ENCODE data around the gene WDR27. TPM values are rescaled to one million over a fixed set of nuclear protein-coding genes. Genes with fewer than 3 reads are reported as not detected.

Gene WDR27
- total RNA-seq, 3 donors from 2014 or later, result 21.3 to 68.6 (median 56.4) TPM

DNA sequence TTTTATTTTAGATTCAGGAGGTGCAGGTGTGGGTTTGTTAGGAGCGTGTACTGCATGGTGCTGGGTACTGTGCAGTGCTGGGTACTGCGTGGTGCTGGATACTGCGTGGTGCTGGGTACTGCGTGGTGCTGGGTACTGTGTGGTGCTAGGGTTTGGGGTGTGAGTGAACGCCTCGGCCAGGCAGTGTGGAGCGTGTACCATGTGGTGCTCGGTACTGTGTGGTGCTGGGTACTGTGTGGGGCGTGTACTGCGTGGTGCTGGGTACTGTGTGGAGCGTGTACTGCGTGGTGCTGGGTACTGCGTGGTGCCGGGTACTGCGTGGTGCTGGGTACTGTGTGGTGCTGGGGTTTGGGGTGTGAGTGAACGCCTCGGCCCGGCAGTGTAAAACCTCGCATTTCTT is 62.9 kb downstream of the WDR27 start:
- H3K4me3 ChIP-seq, result no peak overlapping the region
- H3K9me3 ChIP-seq, result no peaks in the 10 kb centered on the region
- no peaks in the 10 kb centered on the region for H3K4me1 ChIP-seq
- no peaks in the 10 kb centered on the region for H3K27me3 ChIP-seq
- TF ChIP-seq POLR2A (IDR thresholded peaks at IDR 0.05) (no peak), POLR2AphosphoS5 (IDR thresholded peaks at IDR 0.05) (no peak)
- TF ChIP-seq, protein P1, sequence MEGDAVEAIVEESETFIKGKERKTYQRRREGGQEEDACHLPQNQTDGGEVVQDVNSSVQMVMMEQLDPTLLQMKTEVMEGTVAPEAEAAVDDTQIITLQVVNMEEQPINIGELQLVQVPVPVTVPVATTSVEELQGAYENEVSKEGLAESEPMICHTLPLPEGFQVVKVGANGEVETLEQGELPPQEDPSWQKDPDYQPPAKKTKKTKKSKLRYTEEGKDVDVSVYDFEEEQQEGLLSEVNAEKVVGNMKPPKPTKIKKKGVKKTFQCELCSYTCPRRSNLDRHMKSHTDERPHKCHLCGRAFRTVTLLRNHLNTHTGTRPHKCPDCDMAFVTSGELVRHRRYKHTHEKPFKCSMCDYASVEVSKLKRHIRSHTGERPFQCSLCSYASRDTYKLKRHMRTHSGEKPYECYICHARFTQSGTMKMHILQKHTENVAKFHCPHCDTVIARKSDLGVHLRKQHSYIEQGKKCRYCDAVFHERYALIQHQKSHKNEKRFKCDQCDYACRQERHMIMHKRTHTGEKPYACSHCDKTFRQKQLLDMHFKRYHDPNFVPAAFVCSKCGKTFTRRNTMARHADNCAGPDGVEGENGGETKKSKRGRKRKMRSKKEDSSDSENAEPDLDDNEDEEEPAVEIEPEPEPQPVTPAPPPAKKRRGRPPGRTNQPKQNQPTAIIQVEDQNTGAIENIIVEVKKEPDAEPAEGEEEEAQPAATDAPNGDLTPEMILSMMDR (IDR thresholded peaks at IDR 0.05), result no peak
- no peak overlapping the region for H3K27ac ChIP-seq
- DNase-seq (ENCODE audit: low spot score in 2 of 2), result no peak
- intact Hi-C loops (cut with DNase I; ENCODE audit: low total_unique reads), result no loop called here
- peaks cover under 1% of the 10 kb centered on the region for H3K36me3 ChIP-seq

DNA sequence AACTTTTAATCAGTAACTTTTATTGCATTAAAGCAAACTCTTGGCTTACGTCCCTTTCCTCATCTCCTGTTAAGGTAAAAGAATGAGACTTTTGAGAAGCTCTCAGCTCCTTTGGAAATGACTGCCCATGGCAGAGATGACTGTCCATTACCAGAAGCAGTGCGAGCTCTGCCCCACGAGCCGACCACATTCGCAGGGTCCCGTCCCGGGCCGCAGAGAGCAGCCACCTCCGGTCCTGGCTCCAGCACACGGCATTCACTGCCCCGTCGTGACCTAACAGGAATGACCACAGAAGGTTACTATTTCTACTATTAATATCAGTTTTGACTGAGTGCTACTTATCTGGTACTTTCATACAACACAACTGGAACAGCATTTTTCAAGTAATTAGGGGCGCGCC is 63.4 kb downstream of the WDR27 start:
- H3K4me3 ChIP-seq, result no peak overlapping the region
- intact Hi-C loops (cut with DNase I; ENCODE audit: low total_unique reads), result no loop called here

DNA sequence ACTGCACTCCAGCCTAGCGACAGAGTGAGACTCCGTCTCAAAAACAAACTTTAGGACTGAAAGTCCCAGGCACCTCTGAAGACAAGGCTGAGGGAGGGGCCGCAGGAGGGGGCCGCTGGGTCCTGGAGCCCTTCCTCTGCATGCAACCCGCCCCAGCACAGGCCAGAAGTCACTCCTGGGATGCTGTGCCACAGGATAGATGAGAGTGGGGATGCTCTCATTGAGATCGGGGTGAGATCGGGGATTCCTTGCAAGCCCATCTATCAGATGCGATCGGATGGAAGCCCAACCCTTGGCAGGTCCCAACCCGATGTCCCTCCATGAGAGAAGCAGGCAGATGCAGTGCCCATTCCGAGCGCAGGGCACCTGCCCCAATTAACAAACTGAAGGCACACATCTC is 66.5 kb downstream of the WDR27 start:
- intact Hi-C loops (cut with DNase I; ENCODE audit: low total_unique reads), result no loop called here
- no peak overlapping the region for H3K27ac ChIP-seq
- no peak for TF ChIP-seq POLR2A (IDR thresholded peaks at IDR 0.05)
- no peaks in the 10 kb centered on the region for H3K27me3 ChIP-seq
- H3K36me3 ChIP-seq, result peaks cover 7% of the 10 kb centered on the region
- no peaks in the 10 kb centered on the region for H3K9me3 ChIP-seq
- no peak overlapping the region for H3K4me3 ChIP-seq
- H3K4me1 ChIP-seq, result no peaks in the 10 kb centered on the region
- no peak for DNase-seq (ENCODE audit: low spot score in 2 of 2)

More for the DNA sequence above, 63.4 kb downstream of the WDR27 start:
- H3K27me3 ChIP-seq, result no peaks in the 10 kb centered on the region
- H3K36me3 ChIP-seq, result peaks cover 5% of the 10 kb centered on the region
- no peak overlapping the region for H3K27ac ChIP-seq
- H3K4me1 ChIP-seq, result no peaks in the 10 kb centered on the region
- no peak for TF ChIP-seq POLR2AphosphoS5 (IDR thresholded peaks at IDR 0.05)
- no peak for TF ChIP-seq POLR2A (IDR thresholded peaks at IDR 0.05)
- TF ChIP-seq, protein P1 (IDR thresholded peaks at IDR 0.05), result no peak
- no peaks in the 10 kb centered on the region for H3K9me3 ChIP-seq
- no peak for DNase-seq (ENCODE audit: low spot score in 2 of 2)

DNA sequence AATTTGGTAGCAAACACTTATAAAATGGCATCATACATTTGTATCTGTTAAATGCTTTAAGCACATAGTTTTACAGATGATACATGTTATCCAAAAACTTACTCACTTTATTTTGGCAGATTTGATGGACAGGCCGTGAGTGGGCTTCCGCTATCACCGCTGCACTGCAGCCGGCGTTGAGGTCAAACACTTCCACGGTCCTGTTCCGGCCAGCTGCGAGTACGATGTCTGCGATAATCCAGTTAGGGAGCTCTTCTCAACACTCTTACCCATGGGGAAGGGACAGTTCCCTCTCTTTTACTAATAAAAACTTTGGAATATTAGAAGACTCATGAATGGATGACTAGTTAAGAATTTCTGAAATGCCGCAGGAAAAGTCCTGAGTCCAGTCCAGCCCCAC is 69.0 kb downstream of the WDR27 start:
- intact Hi-C loops (cut with DNase I; ENCODE audit: low total_unique reads), result no loop called here
- no peak for TF ChIP-seq POLR2AphosphoS5 (IDR thresholded peaks at IDR 0.05)
- TF ChIP-seq, protein P1 (IDR thresholded peaks at IDR 0.05), result no peak
- no peaks in the 10 kb centered on the region for H3K4me1 ChIP-seq
- no peak overlapping the region for H3K27ac ChIP-seq
- peaks cover 7% of the 10 kb centered on the region for H3K36me3 ChIP-seq
- no peaks in the 10 kb centered on the region for H3K9me3 ChIP-seq
- no peak overlapping the region for H3K4me3 ChIP-seq
- no peaks in the 10 kb centered on the region for H3K27me3 ChIP-seq
- DNase-seq (ENCODE audit: low spot score in 2 of 2), result no peak

DNA sequence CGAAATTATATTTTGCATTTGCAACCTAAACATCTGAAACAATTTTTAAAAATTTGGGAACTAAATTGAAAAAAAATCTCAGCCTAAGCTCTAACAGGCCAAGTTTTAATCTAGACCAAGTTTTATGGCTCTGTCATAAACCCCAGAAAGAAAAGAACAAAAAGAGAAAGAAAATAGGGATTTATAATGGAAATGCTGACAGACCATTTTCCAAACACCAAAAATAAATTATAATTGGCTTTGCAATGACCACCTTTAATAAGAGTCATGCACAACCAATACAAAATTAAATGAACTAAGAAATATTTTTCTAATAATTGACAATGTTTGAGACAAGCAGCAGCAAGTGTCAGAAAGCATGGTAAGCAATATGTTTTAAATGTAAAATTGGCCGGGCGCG is 72.6 kb downstream of the WDR27 start:
- no peak overlapping the region for H3K27ac ChIP-seq
- DNase-seq (ENCODE audit: low spot score in 2 of 2), result no peak
- H3K27me3 ChIP-seq, result no peaks in the 10 kb centered on the region
- H3K4me1 ChIP-seq, result no peaks in the 10 kb centered on the region
- no peak for TF ChIP-seq POLR2A (IDR thresholded peaks at IDR 0.05)
- no peak for TF ChIP-seq POLR2AphosphoS5 (IDR thresholded peaks at IDR 0.05)
- TF ChIP-seq, protein P1 (IDR thresholded peaks at IDR 0.05), result no peak
- intact Hi-C loops (cut with DNase I; ENCODE audit: low total_unique reads), result no loop called here
- H3K36me3 ChIP-seq, result peaks cover 7% of the 10 kb centered on the region
- H3K9me3 ChIP-seq, result no peaks in the 10 kb centered on the region
- H3K4me3 ChIP-seq, result no peak overlapping the region

Data from breast epithelium (tissue), 4 donors.